ENCODE measurements around the gene VPS4B.

The VPS4B gene

GRCh38 chr18:63422087-63422863, at the start of gene VPS4B:
VPS4B (minus strand) TSS chr18:63422476; CDS start chr18:63422259, 217 bp downstream.
- peak within 1 kb of the TSS; percentile 86 for H3K9ac ChIP-seq (ENCODE audit: low read length)
- H2AFZ ChIP-seq (ENCODE audit: low read length) = no peak within 1 kb of the TSS
- H3K27ac ChIP-seq (ENCODE audit: low read depth, low read length, poor library complexity, severe bottlenecking) = peak within 1 kb of the TSS; percentile 54

GRCh38 chr18:63470751-63471150, 48.5 kb upstream of the VPS4B start:
- Histone ChIP-seq H3F3A (ENCODE audit: insufficient read depth, low read length) (no peaks in the 10 kb centered on the region), H4K20me1 (ENCODE audit: insufficient read depth, low read length) (no peaks in the 10 kb centered on the region), H3K4me1 (ENCODE audit: insufficient read depth, low read length, severe bottlenecking) (no peaks in the 10 kb centered on the region), H3K4me2 (ENCODE audit: low read length) (no peak overlapping the region), H3K36me3 (ENCODE audit: insufficient read depth, low read length) (no peaks in the 10 kb centered on the region), H3K79me2 (ENCODE audit: insufficient read depth, low read length) (no peaks in the 10 kb centered on the region), H3K27ac (ENCODE audit: low read depth, low read length, poor library complexity, severe bottlenecking) (no peak overlapping the region), H2AFZ (ENCODE audit: low read length) (no peak overlapping the region), H3K4me3 (ENCODE audit: low read depth, low read length, poor library complexity, severe bottlenecking) (no peak overlapping the region), H3K9me2 (ENCODE audit: low read depth, low read length) (no peaks in the 10 kb centered on the region), H3K9ac (ENCODE audit: low read length) (no peak overlapping the region), H3K27me3 (ENCODE audit: insufficient read depth, low read length) (no peaks in the 10 kb centered on the region), H3K9me3 (ENCODE audit: low read length) (no peaks in the 10 kb centered on the region)
- TF ChIP-seq CTCF (IDR thresholded peaks at IDR 0.05; ENCODE audit: low read length) (no peak), EZH2 (IDR thresholded peaks at IDR 0.05; ENCODE audit: borderline replicate concordance, low read length) (no peak)

More at GRCh38 chr18:63422087-63422863, at the start of gene VPS4B:
- Histone ChIP-seq H3F3A (ENCODE audit: insufficient read depth, low read length) (no peaks in the 10 kb centered on the region), H3K9me2 (ENCODE audit: low read depth, low read length) (no peaks in the 10 kb centered on the region), H4K20me1 (ENCODE audit: insufficient read depth, low read length) (no peaks in the 10 kb centered on the region), H3K4me3 (ENCODE audit: low read depth, low read length, poor library complexity, severe bottlenecking) (peak within 1 kb of the TSS; percentile 86), H3K4me2 (ENCODE audit: low read length) (peak within 1 kb of the TSS; percentile 96), H3K9me3 (ENCODE audit: low read length) (no peaks in the 10 kb centered on the region), H3K4me1 (ENCODE audit: insufficient read depth, low read length, severe bottlenecking) (peaks cover 21% of the 10 kb centered on the region), H3K27me3 (ENCODE audit: insufficient read depth, low read length) (peaks cover 5% of the 10 kb centered on the region; the same call in 1 of the 2 replicates), H3K79me2 (ENCODE audit: insufficient read depth, low read length) (peaks cover 31% of the 10 kb centered on the region), H3K36me3 (ENCODE audit: insufficient read depth, low read length) (peaks cover 29% of the 10 kb centered on the region)
- TF ChIP-seq CTCF (IDR thresholded peaks at IDR 0.05; ENCODE audit: low read length) (no peak), EZH2 (IDR thresholded peaks at IDR 0.05; ENCODE audit: borderline replicate concordance, low read length) (no peak)

GRCh38 chr18:63468575-63468974, 46.3 kb upstream of the VPS4B start:
- no peak overlapping the region for H3K9ac ChIP-seq (ENCODE audit: low read length)

More at GRCh38 chr18:63468575-63468974, 46.3 kb upstream of the VPS4B start:
- Histone ChIP-seq H3K9me3 (ENCODE audit: low read length) (no peaks in the 10 kb centered on the region), H3K4me3 (ENCODE audit: low read depth, low read length, poor library complexity, severe bottlenecking) (no peak overlapping the region), H3K27ac (ENCODE audit: low read depth, low read length, poor library complexity, severe bottlenecking) (no peak overlapping the region), H2AFZ (ENCODE audit: low read length) (no peak overlapping the region), H3K27me3 (ENCODE audit: insufficient read depth, low read length) (no peaks in the 10 kb centered on the region), H3F3A (ENCODE audit: insufficient read depth, low read length) (no peaks in the 10 kb centered on the region), H3K4me2 (ENCODE audit: low read length) (no peak overlapping the region), H3K79me2 (ENCODE audit: insufficient read depth, low read length) (no peaks in the 10 kb centered on the region), H3K9me2 (ENCODE audit: low read depth, low read length) (no peaks in the 10 kb centered on the region), H4K20me1 (ENCODE audit: insufficient read depth, low read length) (no peaks in the 10 kb centered on the region), H3K36me3 (ENCODE audit: insufficient read depth, low read length) (no peaks in the 10 kb centered on the region), H3K4me1 (ENCODE audit: insufficient read depth, low read length, severe bottlenecking) (no peaks in the 10 kb centered on the region)
- TF ChIP-seq CTCF (IDR thresholded peaks at IDR 0.05; ENCODE audit: low read length) (no peak), EZH2 (IDR thresholded peaks at IDR 0.05; ENCODE audit: borderline replicate concordance, low read length) (no peak)
